MM.1S (cell line): Measurements from ENCODE around the gene BACE1.

ENCODE experiments used
- EZH2phosphoT487 ChIP-seq: fragments of 300-600 bp; sonication (generic); IDR thresholded peaks from 2 replicates; pipeline ENCODE4 v1.6.1; 2018; ENCODE audit warnings: antibody characterized with exemption, low read length
- TF ChIP-seq, protein P1 (sequence below): fragments of 300-600 bp; sonication (generic); IDR thresholded peaks from 2 replicates; pipeline ENCODE4 v1.5.1; 2016; ENCODE audit warnings: antibody characterized with exemption, low read length, mixed read lengths

DNA sequence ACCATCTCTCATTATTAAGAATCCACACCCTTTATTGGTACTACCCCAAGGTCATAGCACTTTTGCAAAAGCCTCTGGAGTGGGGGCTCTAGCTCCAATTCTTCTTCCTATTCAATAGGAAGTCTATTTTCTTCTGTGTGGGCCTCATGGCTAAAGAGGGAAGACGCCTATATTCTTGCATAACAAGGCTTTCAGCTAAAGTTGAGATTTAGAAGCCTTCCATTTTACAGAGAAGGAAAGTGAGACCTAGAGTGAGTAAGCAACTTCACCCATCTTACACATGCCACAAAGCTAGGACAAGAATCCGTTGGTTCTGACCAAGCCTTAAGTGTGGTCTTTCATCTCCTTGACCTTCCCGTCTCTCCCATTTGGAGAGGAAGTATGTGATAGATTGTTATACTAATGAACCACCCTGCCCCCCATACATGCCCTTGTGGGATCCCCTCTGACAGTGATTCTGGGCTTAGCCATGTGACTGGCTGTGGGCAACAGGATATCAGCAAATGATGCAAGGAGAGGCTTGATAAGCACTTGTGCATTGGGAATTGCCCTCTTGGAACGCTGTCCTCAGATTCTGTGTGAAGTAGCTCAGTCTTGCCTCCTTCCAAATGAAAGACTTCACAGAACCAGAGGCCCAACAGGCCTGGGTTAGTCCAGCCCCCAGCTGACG lies 12.3 kb downstream of the BACE1 start:
- TF ChIP-seq, protein P1, sequence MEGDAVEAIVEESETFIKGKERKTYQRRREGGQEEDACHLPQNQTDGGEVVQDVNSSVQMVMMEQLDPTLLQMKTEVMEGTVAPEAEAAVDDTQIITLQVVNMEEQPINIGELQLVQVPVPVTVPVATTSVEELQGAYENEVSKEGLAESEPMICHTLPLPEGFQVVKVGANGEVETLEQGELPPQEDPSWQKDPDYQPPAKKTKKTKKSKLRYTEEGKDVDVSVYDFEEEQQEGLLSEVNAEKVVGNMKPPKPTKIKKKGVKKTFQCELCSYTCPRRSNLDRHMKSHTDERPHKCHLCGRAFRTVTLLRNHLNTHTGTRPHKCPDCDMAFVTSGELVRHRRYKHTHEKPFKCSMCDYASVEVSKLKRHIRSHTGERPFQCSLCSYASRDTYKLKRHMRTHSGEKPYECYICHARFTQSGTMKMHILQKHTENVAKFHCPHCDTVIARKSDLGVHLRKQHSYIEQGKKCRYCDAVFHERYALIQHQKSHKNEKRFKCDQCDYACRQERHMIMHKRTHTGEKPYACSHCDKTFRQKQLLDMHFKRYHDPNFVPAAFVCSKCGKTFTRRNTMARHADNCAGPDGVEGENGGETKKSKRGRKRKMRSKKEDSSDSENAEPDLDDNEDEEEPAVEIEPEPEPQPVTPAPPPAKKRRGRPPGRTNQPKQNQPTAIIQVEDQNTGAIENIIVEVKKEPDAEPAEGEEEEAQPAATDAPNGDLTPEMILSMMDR: no peak
- no peak for TF ChIP-seq EZH2phosphoT487
